Effector CD8-positive, alpha-beta T cell (primary cell): ENCODE data around the gene SEC24C.
A peak's percentile ranks its signal among the peaks of the same experiment; 100 is the strongest.

Experiments used
- DNase-seq: peaks from one replicate; lab custom pipeline; 2025; lab: John Stamatoyannopoulos, UW

Gene SEC24C

DNA sequence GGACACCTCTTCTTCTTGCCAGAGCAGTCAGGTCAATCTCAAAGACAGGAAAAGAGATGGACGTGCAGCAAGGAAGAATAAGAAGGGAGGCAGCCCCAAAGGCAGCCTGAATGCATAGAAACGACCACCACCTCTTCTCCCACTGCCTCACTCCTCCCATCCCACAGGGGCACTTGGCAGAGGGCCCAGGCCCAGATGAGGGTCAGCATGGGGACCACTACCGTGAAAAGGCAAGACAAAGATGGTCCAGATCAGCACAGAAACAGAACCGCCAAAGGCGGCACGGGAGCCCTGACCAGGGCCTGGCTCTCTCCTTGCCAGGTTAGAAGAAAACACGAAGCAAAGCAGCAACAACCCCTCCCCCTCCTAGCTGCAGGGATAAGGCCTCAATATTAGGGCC, 69.2 kb downstream of the SEC24C start:
- no peak for DNase-seq

DNA sequence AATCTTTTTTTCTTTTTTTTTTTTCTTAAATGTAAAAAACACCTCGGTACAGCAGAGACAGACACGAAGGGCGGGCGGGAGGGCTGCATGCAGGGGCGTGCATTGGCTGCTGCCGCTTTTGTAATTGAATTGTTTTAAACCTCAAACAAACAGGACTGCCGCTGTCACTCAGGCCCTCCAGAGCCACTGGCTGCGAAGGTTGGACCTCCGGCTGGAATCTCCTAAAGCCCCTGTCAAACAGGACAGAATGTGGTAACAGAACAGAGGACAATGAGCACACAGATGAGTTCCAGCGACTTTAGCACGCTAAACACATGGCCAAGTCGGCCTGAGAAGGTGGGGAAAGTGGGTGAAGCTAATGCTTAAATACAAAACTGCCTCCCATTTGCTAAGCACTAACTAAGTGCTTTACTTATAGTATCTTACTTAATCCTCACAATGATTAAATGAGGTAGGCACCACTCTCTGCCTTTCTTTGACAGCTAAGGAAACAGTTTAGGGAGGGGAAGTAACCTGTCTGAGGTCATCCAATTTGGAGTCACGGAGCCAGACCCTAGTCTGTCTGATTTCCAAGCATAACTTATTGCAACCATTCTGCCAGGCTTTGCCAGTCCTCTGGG, 70.2 kb downstream of the SEC24C start:
- no peak for DNase-seq

- DNase-seq, result peak; percentile 4
Observed at GRCh38 chr10:73814896-73815718, 70.9 kb downstream of the SEC24C start.

GRCh38 chr10:73815719-73816030, 71.5 kb downstream of the SEC24C start:
- DNase-seq, result no peak

GRCh38 chr10:73816917-73817729, 73.0 kb downstream of the SEC24C start:
- no peak for DNase-seq

DNA sequence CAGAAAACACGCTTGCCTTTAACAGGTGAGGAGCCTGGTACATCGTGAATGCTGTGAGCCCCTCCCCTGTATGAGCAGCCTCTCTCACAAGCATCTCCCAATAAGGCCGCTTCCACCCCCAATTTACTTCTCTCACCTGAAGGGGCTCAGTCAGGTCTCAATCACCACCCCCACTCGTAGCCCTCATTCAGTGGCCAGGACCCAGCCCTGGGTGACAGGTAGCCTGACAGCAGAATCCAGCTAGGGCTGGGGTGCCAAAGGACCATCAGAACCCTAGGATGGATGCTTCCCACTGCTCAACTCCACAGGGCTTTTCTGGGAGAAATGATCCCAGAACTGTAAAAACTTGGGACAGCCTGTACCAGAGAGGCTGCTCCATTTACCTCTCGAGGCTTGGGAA, 73.7 kb downstream of the SEC24C start:
- DNase-seq, result no peak

DNA sequence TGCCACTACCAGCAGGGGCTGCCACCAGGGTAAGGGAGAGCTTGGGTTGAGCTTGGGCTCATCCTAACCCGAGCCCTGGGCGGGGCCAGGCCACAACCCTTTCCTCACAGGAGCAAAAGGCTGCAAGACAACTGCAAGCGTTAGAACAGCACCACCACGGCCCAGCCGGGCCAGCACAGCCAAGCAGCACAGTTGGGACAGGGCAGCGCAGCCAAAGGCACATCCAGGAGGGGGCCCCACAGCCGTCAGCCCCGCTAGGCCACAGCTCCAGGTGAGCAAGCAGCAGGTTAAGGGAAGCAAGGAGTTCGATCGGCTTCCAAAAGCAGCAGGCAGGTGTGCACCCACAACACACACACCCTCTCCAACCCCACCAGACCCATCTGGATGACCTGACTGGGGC, 74.2 kb downstream of the SEC24C start:
- DNase-seq, result no peak

DNA sequence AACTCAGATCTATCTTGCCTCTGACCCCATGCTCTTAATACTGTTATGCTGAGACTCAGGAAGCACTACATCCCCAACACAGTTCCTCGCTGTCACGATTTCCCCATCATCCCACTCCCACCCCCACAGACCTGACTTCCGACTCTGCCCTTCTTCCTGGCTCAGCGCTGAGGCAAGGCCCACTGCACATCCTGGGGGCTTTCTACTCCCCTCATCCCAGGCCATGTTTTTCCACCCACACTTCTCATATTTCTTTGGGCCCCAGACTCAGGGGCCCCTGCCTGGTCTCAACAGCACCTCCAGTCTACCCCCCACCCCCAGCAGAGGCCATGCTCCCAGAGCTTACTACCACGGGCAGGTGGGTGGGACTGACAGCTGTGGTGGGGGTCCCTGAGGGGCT, 74.9 kb downstream of the SEC24C start:
- no peak for DNase-seq

DNA sequence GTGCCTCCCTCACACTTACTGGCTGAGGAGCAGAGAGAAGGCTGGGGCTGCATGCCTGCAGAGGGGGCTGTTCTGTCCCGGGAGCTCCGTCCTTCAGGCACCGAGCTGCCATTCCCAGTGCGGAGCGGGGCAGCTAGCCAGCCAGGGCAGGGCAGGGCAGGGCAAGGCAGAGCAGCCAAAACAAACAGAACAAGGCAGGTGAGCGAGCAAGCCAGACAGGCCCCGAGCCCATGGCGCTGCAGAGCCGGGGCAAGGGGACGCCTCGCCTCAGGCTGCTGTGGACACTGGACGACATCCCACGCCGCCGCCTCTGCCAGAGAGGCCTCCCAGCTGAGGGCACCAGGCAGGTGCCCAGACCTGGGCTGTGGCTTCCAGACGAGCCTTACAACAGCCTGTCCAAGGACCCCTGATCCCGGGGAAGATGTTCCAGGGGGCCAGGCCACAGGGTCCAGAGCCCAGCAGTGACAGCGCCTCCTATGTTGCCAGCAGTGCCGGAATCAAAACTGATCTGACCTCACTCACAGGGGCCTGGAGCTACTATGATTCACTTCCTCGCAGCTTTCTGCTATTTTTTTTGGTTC, 75.4 kb downstream of the SEC24C start:
- DNase-seq, result no peak
